Calu3 (cell line): ENCODE results near the gene MCUB. TPM values are rescaled to one million over a fixed set of nuclear protein-coding genes. Genes with fewer than 3 reads are reported as not detected.

Experiments used
- BruUV-seq: library from RNA; stranded (reverse); fragments of 400-500 nt; replicated peaks from 2 replicates; lab custom pipeline; 2021; lab: Mats Ljungman, UMichigan
- CTCF ChIA-PET: fragments of 300-600 bp; sonication (Branson Sonifier 250); formaldehyde crosslinking; loops from one replicate; lab custom pipeline; 2022; ENCODE audit warnings: antibody characterized with exemption; lab: Charles Lee
- DNase-seq: peaks from one replicate; pipeline ENCODE4 v3.0.0; 2022
- H3K27ac Mint-ChIP-seq: one replicate; pipeline ENCODE4 v1.8.0; 2022; ENCODE audit warnings: mixed read lengths; ENCODE audit not compliant: unreplicated experiment
- H3K27me3 Mint-ChIP-seq: one replicate; pipeline ENCODE4 v1.8.0; 2022; ENCODE audit warnings: mixed read lengths; ENCODE audit not compliant: unreplicated experiment
- H3K36me3 Mint-ChIP-seq: one replicate; pipeline ENCODE4 v1.8.0; 2022; ENCODE audit warnings: mild to moderate bottlenecking, moderate library complexity, mixed read lengths; ENCODE audit not compliant: insufficient read depth, unreplicated experiment
- H3K4me1 Mint-ChIP-seq: one replicate; pipeline ENCODE4 v1.8.0; 2022; ENCODE audit warnings: mild to moderate bottlenecking, low read depth, mixed read lengths; ENCODE audit not compliant: unreplicated experiment
- H3K4me3 Mint-ChIP-seq: one replicate; pipeline ENCODE4 v1.8.0; 2022; ENCODE audit warnings: mild to moderate bottlenecking, low read depth, moderate library complexity, mixed read lengths; ENCODE audit not compliant: unreplicated experiment
- H3K9me3 Mint-ChIP-seq: one replicate; pipeline ENCODE4 v1.8.0; 2022; ENCODE audit warnings: low read depth, mixed read lengths; ENCODE audit not compliant: unreplicated experiment
- CTCF ChIP-seq: fragments of 200-600 bp; IDR thresholded peaks from one replicate; pipeline ENCODE4 v1.8.0; 2022; ENCODE audit warnings: antibody characterized with exemption; ENCODE audit not compliant: unreplicated experiment
- intact Hi-C: fragments of 100-400 bp; cut with micrococcal nuclease; formaldehyde crosslinking; loops from one replicate; pipeline ENCODE4 v1.10.0; 2022; ENCODE audit not compliant: unreplicated experiment
- total RNA-seq: library from RNA; stranded (reverse); gene quantifications from 2 replicates; pipeline ENCODE4 v1.2.3, GENCODE V29; 2022

MCUB gene
- total RNA-seq, 1 experiment from 2014 or later, result 11.8 TPM

GRCh38 chr4:109655396-109655795 is 95.3 kb downstream of the MCUB start:
- no peak for DNase-seq
- no peak overlapping the region for H3K4me3 Mint-ChIP-seq
- H3K27me3 Mint-ChIP-seq, result no peaks in the 10 kb centered on the region
- no peak for TF ChIP-seq CTCF
- no peaks in the 10 kb centered on the region for H3K4me1 Mint-ChIP-seq
- no TSS peak for BruUV-seq
- CTCF ChIA-PET, result no interaction called here
- H3K27ac Mint-ChIP-seq, result no peak overlapping the region
- H3K36me3 Mint-ChIP-seq, result no peaks in the 10 kb centered on the region
- no peaks in the 10 kb centered on the region for H3K9me3 Mint-ChIP-seq
- intact Hi-C loops, result no loop called here

DNA sequence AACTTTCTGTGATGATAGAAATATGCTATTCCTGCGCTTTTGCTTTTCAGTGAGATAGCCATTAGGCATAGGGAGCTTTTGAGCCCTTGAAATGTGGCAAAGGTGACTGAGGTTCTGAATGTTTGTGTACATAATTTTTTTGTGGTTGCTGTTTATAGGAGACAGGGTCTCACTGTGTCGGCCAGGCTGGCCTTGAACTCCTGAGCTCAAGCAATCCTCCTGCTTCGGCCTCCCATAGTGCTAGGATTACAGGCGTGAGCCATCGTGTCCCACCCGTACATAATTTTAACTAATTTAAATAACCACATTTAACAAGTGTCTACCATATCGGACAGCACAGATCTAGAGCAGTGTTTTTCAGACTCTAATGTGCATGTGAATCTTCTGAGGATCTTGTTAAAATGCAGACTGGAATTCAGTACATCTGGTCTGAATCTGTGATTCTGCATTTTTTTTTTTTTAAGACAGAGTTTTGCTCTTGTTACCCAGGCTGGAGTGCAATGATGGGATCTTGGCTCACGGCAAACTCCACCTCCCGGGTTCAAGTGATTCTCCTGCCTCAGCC is 97.9 kb downstream of the MCUB start:
- Mint-ChIP-seq H3K27me3 (no peaks in the 10 kb centered on the region), H3K4me3 (no peak overlapping the region), H3K36me3 (no peaks in the 10 kb centered on the region), H3K9me3 (no peaks in the 10 kb centered on the region), H3K27ac (no peak overlapping the region), H3K4me1 (no peaks in the 10 kb centered on the region)
- DNase-seq, result no peak
- no peak for TF ChIP-seq CTCF
- intact Hi-C loops, result no loop called here
- BruUV-seq, result no TSS peak
- CTCF ChIA-PET, result no interaction called here

DNA sequence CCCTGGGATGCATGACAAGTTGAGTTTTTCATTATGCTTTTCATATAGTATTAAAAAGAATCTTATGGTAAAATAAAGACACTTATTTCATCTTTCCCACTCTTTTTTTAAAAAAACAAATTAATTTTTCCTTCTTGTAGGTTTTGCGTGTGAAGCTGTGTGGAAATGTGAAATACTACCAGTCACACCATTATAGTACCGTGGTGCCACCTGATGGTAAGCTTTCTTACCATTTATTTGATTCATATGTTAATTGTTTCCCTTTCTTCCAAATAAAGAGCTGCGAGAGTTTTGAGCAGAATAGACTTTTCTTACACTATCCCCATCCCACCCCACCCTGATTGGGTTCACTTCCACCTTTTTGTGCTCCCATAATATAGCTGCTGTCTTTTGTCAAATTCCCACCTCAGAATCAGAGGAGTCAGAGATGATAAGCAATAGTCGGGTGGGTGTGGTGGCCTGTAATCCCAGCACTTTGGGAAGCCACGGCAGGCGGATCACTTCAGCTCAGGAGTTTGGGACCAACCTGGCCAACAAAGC is 98.9 kb downstream of the MCUB start:
- no peaks in the 10 kb centered on the region for H3K27me3 Mint-ChIP-seq
- CTCF ChIA-PET, result interaction anchor here (0.5 to 1.4 kb wide), 4 partner anchors 12 to 167 kb away, joined by 3 to 6 read pairs (median 4); no protein-coding TSS in a partner anchor
- no peaks in the 10 kb centered on the region for H3K4me1 Mint-ChIP-seq
- DNase-seq, result no peak
- no peaks in the 10 kb centered on the region for H3K36me3 Mint-ChIP-seq
- no TSS peak for BruUV-seq
- H3K4me3 Mint-ChIP-seq, result no peak overlapping the region
- intact Hi-C loops, result no loop called here
- no peaks in the 10 kb centered on the region for H3K9me3 Mint-ChIP-seq
- no peak for TF ChIP-seq CTCF
- H3K27ac Mint-ChIP-seq, result no peak overlapping the region

DNA sequence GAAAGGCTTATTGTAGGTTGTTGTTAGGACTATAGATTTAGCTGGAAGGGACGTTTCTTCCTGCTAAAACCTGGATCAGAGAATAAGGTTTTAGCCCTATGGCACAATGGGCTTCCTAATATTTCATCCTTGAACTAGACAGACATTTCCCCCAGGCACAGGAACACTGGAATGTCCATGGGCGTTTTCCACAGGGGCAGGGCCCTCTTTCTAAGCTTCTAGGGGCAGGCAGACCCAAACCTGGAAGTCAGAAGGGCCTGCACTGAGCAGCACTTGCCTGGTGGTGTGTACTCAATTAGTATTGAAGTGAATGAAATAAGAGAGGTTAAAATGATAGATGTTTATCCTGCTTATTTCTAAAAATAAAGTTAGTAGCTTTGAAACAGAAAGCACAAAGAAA is 102.1 kb downstream of the MCUB start:
- no peaks in the 10 kb centered on the region for H3K27me3 Mint-ChIP-seq
- H3K36me3 Mint-ChIP-seq, result no peaks in the 10 kb centered on the region
- CTCF ChIA-PET, result no interaction called here
- no peak overlapping the region for H3K27ac Mint-ChIP-seq
- H3K4me1 Mint-ChIP-seq, result no peaks in the 10 kb centered on the region
- TF ChIP-seq CTCF, result no peak
- no peak overlapping the region for H3K4me3 Mint-ChIP-seq
- intact Hi-C loops, result loop anchor here (10.0 kb wide), 1 partner anchor 237 kb away; no protein-coding TSS in a partner anchor
- no peaks in the 10 kb centered on the region for H3K9me3 Mint-ChIP-seq
- DNase-seq, result no peak
- BruUV-seq, result no TSS peak
